Fibroblast of skin of abdomen (primary cell): ENCODE results near the gene TFG.

Experiments
- DNase-seq: peaks from one replicate; pipeline ENCODE4 v3.0.0-alpha.2; 2013

The TFG gene

GRCh38 chr3:100756441-100756840 lies 47.1 kb downstream of the TFG start:
- no peak for DNase-seq

- DNase-seq = no peak
These were observed 49.9 kb downstream of the TFG start for GRCh38 chr3:100759159-100759558.

- no peak for DNase-seq
These were observed 50.7 kb downstream of the TFG start for GRCh38 chr3:100759950-100760349.

GRCh38 chr3:100760377-100760776 lies 51.1 kb downstream of the TFG start:
- no peak for DNase-seq

- no peak for DNase-seq
These were observed 52.1 kb downstream of the TFG start for GRCh38 chr3:100761211-100761942.

- DNase-seq = no peak
These were observed 52.7 kb downstream of the TFG start for GRCh38 chr3:100761951-100762350.

- DNase-seq = no peak
These were observed 56.2 kb downstream of the TFG start for GRCh38 chr3:100765437-100765975.

- DNase-seq = no peak
These were observed 56.8 kb downstream of the TFG start for GRCh38 chr3:100766069-100766468.

GRCh38 chr3:100769693-100770092 lies 60.4 kb downstream of the TFG start:
- DNase-seq = no peak

- no peak for DNase-seq
These were observed 65.9 kb downstream of the TFG start for GRCh38 chr3:100775226-100775625.

- no peak for DNase-seq
These were observed 66.4 kb downstream of the TFG start for GRCh38 chr3:100775669-100776068.

GRCh38 chr3:100776097-100776729 lies 66.9 kb downstream of the TFG start:
- DNase-seq = no peak

GRCh38 chr3:100776746-100777145 lies 67.5 kb downstream of the TFG start:
- DNase-seq = no peak

- peak; percentile 78 for DNase-seq
These were observed 68.0 kb downstream of the TFG start for GRCh38 chr3:100777271-100777670.

GRCh38 chr3:100779480-100779879 lies 70.2 kb downstream of the TFG start:
- peak; percentile 49 for DNase-seq

- DNase-seq = no peak
These were observed 70.9 kb downstream of the TFG start for GRCh38 chr3:100780071-100780622.

- DNase-seq = peak; percentile 83
These were observed 72.0 kb downstream of the TFG start for GRCh38 chr3:100781301-100781700.

GRCh38 chr3:100782348-100782747 lies 73.1 kb downstream of the TFG start:
- no peak for DNase-seq

- peak; percentile 63 for DNase-seq
These were observed 73.6 kb downstream of the TFG start for GRCh38 chr3:100782906-100783305.

GRCh38 chr3:100783619-100784018 lies 74.3 kb downstream of the TFG start:
- no peak for DNase-seq

- DNase-seq = peak; percentile 48
These were observed 80.3 kb downstream of the TFG start for GRCh38 chr3:100789579-100789978.

GRCh38 chr3:100796556-100796955 lies 87.3 kb downstream of the TFG start:
- peak; percentile 45 for DNase-seq

GRCh38 chr3:100798012-100798411 lies 88.7 kb downstream of the TFG start:
- DNase-seq = peak; percentile 77
